COLO668 (cell line): ENCODE results near the gene IGLL5.
"Not testable (repeated sequence)": the region's sequence is repeated elsewhere in the genome, so short reads cannot be mapped to it uniquely, and the experiment has no call there.

Experiments used
- DNase-seq: peaks from one replicate; lab custom pipeline; 2025; ENCODE audit not compliant: unreplicated experiment; lab: John Stamatoyannopoulos, UW

The IGLL5 gene

DNA sequence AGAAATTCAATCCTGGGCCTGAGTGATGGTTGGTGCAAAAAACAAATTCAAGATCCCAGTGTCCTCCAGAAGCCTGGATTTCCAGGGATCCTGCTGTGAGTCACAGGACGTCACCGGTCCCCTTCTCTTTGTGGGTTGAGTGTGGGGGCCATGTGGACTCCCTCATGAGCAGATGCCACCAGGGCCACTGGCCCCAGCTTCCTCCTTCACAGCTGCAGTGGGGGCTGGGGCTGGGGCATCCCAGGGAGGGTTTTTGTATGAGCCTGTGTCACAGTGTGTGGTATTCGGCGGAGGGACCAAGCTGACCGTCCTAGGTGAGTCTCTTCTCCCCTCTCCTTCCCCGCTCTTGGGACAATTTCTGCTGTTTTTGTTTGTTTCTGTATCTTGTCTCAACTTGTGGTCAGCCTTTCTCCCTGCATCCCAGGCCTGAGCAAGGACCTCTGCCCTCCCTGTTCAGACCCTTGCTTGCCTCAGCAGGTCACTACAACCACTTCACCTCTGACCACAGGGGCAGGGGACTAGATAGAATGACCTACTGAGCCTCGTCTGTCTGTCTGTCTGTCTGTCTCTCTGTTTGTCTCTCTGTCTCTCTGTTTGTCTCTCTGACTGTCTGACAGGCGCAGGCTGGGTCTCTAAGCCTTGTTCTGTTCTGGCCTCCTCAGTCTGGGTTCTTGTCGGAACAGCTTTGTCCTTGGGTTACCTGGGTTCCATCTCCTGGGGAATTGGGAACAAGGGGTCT lies 11.9 kb downstream of the IGLL5 start:
- not testable (repeated sequence) for DNase-seq

DNA sequence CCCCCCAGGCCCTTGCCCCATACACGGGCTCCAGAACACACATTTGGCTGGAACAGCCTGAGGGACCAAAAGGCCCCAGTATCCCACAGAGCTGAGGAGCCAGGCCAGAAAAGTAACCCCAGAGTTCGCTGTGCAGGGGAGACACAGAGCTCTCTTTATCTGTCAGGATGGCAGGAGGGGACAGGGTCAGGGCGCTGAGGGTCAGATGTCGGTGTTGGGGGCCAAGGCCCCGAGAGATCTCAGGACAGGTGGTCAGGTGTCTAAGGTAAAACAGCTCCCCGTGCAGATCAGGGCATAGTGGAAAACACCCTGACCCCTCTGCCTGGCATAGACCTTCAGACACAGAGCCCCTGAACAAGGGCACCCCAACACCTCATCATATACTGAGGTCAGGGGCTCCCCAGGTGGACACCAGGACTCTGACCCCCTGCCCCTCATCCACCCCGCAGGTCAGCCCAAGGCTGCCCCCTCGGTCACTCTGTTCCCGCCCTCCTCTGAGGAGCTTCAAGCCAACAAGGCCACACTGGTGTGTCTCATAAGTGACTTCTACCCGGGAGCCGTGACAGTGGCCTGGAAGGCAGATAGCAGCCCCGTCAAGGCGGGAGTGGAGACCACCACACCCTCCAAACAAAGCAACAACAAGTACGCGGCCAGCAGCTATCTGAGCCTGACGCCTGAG lies 13.1 kb downstream of the IGLL5 start:
- DNase-seq = not testable (repeated sequence)

DNA sequence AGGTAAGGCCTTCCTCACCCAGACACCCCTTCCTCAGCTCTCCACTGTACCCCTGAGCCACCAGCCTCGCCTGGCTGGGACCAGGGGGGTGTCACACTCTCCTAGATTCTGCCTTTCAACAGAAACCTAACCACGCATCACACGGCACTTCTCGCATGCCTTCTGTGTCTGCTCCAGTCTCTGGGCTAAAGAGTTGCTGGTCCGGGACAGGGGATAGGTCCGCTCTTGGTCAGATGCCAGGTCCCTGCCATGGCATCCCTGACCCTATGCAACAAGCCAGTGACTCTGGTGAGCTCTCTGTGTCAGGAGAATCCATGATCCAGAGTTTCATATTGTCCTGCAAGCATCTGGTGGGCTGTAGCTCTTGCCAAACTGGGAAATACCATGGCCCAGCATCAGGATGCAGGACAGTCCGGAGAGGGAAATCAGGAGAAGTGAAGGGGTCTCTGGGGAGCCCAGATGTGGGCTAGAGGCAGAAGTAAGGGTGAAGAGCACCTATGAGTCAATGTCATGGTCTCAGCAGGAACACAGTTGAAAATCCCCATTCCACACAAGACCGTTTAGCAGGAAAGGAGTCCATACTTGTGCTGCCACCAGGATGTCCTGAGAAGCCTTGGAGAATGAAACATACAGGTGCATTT lies 14.1 kb downstream of the IGLL5 start:
- DNase-seq = no peak

DNA sequence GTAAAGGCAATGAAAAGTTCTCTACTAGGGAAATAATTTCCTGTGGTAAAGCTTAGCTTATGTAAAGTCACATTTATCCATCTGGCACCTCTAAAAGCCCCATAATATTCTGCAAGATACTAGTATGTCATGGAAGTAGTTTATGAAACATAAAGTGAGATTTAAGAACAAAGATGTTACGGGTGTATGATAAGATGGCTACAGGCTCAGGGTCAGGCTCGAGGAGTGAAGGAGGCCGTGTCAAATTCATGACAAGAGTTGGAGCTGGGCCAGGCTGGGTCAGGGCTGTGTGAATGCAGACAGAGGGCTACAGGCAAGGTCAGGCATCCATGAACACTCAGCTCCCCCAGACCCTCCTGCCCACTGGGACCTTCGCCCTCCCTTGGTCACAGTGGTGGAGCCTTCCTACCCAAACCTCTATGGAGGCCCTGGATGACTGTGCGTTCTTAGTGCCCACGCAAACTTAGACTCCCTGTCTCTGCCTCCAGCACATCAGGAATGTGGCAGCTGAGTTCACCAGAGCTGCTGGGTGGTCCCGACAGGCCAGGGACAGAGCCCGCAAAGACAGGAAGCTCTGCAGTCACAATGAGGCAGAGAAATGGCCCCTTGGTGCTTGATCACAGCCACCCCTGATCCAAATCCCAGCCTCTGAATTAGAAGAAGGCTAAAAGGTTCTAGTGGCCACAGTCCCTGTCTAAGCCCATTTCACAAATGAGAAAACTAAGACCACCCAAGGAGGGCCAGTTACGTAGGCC lies 14.8 kb downstream of the IGLL5 start:
- DNase-seq = no peak

DNA sequence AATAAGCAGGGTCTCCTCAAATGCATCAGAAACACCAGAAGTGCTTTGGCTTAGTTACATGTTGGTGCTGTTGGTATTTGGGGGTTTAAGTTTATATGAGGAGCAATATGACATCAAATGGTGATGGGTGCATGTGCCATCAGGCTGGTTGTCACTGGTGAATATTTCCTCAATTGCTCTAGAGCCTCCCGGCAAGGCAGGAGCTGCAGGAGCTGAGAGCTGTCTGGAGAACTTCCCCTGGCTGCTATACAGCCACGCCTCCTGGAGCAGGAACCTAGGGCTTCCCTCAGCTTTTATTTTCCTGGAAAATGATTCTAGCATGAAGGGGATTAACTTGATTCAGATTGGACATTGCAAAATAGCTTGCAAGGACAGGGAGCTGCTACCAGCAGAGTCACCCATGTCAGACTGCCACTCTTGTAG lies 15.8 kb downstream of the IGLL5 start:
- no peak for DNase-seq

DNA sequence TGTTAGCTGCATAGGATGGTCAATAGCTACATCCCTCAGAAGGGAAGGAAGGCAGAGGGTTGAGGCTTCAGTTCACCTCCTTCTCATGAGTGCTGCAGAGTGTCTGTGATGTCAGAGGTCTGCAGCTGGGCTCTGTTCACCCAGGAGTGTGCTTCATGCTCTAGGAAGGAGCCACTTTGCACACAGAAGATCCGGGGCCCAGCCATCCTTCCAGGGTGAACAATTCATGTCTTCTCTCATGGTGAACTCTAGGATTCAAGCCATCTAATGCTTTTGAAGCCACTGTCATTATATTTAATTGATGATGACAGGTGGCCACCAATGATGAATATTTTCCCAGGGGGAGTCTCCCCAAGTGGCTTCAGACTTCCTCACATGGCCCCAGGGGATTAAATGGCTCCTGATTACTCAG lies 16.2 kb downstream of the IGLL5 start:
- DNase-seq = not testable (repeated sequence)

DNA sequence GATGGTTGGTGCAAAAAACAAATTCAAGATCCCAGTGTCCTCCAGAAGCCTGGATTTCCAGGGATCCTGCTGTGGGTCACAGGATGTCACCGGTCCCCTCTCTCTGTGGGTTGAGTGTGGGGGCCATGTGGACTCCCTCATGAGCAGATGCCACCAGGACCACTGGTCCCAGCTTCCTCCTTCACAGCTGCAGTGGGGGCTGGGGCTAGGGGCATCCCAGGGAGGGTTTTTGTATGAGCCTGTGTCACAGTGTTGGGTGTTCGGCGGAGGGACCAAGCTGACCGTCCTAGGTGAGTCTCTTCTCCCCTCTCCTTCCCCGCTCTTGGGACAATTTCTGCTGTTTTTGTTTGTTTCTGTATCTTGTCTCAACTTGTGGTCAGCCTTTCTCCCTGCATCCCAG lies 17.1 kb downstream of the IGLL5 start:
- DNase-seq = not testable (repeated sequence)

DNA sequence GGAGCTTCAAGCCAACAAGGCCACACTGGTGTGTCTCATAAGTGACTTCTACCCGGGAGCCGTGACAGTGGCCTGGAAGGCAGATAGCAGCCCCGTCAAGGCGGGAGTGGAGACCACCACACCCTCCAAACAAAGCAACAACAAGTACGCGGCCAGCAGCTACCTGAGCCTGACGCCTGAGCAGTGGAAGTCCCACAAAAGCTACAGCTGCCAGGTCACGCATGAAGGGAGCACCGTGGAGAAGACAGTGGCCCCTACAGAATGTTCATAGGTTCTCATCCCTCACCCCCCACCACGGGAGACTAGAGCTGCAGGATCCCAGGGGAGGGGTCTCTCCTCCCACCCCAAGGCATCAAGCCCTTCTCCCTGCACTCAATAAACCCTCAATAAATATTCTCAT lies 18.8 kb downstream of the IGLL5 start:
- DNase-seq = not testable (repeated sequence)

DNA sequence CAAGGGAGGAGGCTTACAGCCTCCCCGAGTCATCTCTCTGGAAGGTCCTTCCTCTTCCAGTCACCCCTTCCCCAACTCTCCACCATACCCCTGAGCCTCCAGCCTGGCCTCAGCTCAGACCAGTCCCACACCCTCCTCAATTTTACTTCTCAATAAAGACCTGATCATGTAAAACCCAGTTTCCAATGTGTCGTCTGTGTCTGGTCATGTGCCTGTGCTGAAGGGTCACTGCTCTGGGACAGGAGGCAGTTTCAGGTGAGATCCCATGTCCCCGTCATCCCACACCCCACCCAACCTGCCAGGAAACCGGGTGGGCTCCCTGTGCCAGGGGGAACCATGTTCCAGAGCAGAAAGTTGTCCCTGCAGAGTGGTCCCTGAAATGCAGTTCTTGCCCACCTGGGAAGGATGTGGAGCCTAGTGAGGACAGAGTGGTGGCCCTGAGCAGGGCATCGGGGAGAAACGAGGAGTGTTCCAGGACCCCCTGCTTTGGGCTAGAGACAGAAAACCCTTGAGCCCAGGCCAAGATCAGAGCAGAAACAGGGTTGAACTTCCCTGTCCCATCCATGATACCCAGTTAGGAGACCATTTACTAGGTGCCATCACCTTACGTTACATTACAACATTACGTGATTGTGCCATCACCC lies 19.4 kb downstream of the IGLL5 start:
- no peak for DNase-seq

DNA sequence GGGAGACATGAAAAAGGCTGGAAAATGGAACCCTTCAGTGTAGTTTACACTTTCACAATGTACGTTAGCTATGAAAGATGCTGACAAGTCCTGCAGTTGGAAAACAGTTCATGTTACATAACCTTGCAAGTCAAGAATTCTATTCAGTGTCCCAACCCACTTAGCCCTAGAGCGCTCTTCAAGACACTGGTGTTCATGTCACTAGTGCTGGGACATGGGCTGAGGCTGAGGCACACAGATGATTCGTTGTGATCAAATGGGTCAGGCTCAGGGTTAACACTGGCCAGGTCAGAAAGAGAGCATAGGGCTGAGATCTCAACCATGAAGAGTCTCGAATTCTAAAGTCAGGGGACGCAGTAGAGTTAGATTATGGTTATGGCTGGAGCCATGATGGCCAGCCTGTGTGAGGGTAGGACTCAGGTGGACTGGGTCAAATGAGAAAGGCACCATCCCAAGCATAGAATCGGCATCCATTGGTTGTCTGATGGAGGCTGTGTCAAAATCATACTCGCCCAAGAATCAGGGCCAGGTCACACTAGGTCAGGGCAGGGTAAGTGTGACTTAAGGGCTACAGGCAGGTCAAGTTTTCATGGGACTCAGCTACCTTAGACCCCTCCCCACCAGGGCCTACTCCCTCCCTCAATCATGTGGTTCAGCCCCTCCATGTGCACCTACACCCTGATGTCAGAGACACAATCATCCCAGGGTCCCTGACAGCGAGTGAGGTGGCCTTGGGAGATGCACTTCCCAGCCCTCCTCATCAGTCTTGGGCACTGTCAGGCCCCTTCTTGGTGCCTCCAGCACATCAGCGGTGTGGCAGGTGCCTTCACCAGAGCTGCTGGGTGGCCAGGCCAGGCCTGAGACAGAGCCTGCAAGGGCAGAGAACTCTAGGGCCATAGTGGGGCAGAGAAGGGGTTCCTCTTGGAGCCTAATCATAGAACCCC lies 20.2 kb downstream of the IGLL5 start:
- no peak for DNase-seq

DNA sequence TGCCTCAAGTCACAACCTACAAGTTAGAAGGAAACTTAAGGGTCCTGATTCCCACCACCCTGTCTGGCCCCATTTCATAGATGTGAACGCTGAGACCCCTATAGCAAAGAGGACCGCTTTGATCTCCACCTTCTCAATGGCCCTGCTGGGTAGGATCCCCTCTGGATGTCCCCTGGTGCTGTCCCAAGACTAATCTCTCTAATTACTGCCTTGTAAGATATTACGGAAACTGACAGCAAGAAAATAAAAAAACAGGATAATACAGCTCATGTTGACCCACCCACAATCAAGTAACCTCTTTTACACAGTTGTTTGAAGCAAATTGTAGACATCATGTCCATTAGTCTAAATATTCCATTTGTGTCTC lies 20.9 kb downstream of the IGLL5 start:
- no peak for DNase-seq

DNA sequence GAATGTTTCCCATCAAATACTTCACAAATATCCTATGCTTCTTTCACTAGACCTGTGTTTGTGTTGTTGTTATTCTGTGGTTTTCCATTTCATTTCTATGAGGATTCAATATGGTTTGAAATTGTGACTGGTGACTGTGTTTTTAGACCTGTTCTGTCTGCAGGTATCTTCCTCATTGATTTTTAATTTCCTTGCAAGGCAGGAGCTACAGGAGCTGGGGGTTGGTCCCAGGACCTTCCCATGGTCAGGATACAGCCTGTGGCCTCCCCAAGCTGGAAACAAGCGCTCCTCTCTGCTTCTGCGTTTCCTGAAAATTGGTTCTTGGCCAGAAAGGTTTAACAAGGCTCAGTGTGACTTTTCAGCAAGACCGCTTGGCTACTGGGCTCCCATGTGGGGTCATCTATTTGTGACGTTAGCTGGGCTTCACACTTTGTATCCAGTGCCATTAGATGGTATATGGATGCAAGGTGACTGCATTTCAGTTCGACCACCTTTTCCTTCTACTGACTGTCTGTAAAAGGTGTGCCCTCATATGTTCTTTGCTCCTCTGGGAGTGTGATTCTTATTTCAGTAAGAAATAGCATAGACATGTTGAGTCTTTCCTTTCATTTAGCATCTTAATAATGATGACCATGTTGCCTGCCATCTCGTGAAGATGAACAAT lies 21.5 kb downstream of the IGLL5 start:
- DNase-seq = no peak

DNA sequence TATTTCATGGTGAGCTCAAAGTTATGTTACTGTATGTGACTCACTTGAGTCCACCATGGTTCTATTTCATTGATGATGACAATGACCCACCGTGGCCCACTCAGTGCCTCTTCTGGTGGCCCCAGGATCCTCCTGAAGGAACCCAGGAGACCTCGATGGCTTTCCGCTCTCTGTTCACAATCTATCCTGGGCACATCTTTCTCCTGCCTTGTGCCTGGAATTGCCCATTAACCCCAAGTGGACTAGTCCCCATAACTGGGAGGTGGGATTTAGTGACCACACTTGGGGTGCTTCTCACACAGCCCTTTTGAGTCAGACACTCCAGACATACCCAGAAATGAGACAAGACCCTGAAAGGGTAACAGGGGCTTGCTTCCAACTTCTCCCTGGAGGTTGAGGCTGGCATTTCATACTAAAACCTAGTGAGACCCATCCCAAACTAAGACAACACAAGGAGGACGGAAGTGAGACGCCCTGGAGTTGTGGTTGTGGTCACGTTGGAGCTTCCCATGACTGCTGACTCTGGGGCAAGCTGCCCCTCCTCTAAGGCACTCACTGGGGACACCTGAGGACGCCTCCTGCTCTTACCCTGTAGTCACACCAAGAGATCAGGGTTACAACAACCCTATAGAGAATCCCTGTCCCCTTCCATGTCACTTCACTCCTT lies 22.1 kb downstream of the IGLL5 start:
- no peak for DNase-seq

DNA sequence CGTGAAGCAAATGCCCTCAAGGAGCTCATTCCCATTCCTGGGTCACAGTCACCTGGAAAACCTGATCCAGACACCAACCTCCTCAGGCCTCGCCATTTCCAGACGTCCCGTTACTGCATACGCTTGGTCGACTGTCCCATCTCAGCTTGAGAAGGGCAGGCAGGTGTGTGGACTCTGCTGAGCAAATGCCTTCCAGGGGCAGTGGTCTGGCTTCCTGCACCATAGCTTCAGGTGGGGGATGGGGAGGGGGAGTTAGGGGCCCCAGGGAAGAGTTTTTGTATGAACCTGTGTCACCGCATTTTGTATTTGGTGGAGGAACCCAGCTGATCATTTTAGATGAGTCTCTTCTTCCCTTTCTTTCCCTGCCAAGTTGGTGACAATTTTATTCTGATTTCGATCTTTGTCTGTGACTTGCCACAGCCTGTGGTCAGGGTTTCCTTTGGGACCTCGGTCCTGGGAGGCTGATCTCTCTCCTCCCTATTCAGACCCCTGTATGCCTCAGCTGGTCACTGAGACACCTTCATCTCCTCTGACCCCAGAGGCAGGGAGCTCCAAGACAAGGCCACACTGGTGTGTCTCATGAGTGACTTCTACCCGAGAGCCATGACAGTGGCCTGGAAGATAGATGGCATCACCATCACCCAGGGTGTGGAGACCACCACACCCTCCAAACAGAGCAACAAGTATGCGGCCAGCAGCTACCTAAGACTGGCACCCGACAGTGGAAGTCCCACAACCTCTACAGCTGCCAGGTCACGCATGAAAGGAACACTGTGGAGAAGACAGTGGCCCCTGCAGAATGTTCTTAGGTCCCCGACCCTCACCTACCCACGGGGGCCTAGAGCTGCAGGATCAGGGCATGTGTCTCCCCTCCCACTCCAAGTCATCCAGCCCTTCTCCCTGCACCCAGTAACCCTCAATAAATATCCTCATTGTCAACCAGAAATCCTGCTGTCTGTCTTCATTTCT lies 22.9 kb downstream of the IGLL5 start:
- DNase-seq = no peak

DNA sequence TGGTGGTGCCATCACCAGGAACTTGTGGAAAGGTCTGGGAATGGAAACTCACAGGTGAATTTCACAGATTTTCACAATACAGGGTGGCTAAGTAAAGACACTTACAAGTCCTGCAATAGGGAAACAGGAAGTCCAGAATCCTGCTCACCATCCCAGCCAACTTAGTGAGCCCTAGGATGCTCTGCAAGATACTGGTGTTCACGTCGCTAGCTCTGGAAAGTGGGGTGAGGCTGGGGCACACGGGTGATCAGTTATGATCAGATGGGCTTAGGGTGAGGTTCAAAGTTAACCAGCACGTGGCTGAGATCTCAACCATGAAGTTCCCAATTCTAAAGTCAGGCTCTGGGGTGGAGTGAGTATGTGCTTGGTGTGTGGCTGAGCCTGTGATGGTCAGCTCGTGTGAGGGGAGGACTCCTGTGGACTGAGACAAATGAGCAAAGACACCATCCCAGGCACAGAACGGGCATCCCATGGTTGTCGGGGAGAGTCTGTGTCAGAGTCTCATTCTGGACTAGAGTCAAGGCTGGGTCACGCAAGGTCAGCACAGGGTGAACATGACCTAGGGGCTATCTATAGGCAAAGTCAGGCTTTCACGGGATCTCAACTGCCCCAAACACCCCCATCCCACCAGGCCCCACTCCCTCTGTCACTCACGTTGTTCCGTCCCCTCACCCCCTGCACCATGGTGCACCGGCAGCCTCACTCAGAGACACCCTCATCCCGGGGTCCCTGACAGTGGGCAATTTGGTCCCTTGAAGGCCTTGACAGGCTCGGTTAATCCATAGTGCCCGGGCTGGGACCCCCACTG lies 23.9 kb downstream of the IGLL5 start:
- DNase-seq = no peak

DNA sequence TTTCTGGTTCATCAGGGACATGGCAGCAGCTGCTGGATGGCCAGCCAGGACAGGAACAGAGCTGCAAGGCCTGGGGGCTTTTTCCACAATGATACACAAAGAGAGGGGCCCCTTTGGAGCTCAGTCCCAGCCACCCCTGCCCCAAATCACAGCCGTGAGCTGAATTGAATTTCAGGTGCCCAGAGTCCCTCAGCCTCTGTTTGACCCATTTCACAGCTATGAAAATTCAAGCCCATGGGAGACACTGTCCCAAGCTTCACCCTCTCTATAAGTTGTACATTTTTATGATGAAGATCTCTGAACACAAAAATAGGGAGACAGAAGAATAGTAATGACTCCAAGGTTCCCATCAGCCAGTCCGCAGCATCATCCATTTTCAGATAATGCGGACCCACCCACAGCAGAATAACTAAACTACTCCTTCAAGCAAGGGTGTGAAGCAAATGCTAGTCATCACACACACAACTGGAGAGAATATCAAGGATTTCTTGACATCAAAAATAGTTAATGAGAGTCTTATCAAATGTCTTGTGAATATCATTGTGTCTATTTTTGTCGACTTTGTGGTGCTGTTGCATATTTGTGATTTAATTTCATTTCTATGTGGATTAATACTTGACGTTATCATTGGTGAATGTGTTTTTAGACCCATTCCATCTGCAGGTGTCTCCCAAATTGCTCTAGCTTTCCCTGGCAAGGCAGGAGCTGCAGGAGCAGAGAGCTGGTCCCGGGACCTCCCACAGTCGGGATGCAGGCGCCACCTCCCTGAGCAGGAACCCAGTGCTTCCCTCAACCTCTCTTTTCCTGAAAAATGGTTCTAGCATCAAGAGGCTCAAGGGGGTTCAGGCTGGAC lies 24.7 kb downstream of the IGLL5 start:
- no peak for DNase-seq
